GM21515 (cell line): ENCODE data around the gene NKD2.
"Not testable (repeated sequence)": the region's sequence is repeated elsewhere in the genome, so short reads cannot be mapped to it uniquely, and the experiment has no call there.

Experiments
- ATAC-seq: cut with Tn5 transposase; IDR thresholded peaks from one replicate; pipeline ENCODE4 v1.9.1; 2021; ENCODE audit not compliant: unreplicated experiment

The NKD2 gene

GRCh38 chr5:1067141-1068121 lies 58.8 kb downstream of the NKD2 start:
- no peak for ATAC-seq

GRCh38 chr5:1068204-1068894 lies 59.7 kb downstream of the NKD2 start:
- ATAC-seq = no peak

- ATAC-seq = no peak
These were observed 60.5 kb downstream of the NKD2 start for GRCh38 chr5:1068895-1069719.

- ATAC-seq = no peak
These were observed 61.1 kb downstream of the NKD2 start for GRCh38 chr5:1069720-1070088.

GRCh38 chr5:1073239-1074102 lies 64.9 kb downstream of the NKD2 start:
- no peak for ATAC-seq

GRCh38 chr5:1074226-1074625 lies 65.6 kb downstream of the NKD2 start:
- no peak for ATAC-seq

GRCh38 chr5:1074816-1075554 lies 66.4 kb downstream of the NKD2 start:
- no peak for ATAC-seq

- ATAC-seq = no peak
These were observed 66.9 kb downstream of the NKD2 start for GRCh38 chr5:1075555-1075881.

GRCh38 chr5:1075931-1076330 lies 67.3 kb downstream of the NKD2 start:
- no peak for ATAC-seq

- ATAC-seq = no peak
These were observed 67.8 kb downstream of the NKD2 start for GRCh38 chr5:1076406-1076805.

GRCh38 chr5:1077026-1077425 lies 68.4 kb downstream of the NKD2 start:
- ATAC-seq = no peak

GRCh38 chr5:1077491-1078020 lies 69.0 kb downstream of the NKD2 start:
- ATAC-seq = no peak

GRCh38 chr5:1078206-1078605 lies 69.6 kb downstream of the NKD2 start:
- no peak for ATAC-seq

- no peak for ATAC-seq
These were observed 70.2 kb downstream of the NKD2 start for GRCh38 chr5:1078851-1079250.

GRCh38 chr5:1079486-1079885 lies 70.9 kb downstream of the NKD2 start:
- no peak for ATAC-seq

- ATAC-seq = no peak
These were observed 71.4 kb downstream of the NKD2 start for GRCh38 chr5:1079961-1080360.

- no peak for ATAC-seq
These were observed 71.8 kb downstream of the NKD2 start for GRCh38 chr5:1080432-1080831.

GRCh38 chr5:1081519-1081918 lies 72.9 kb downstream of the NKD2 start:
- no peak for ATAC-seq

- not testable (repeated sequence) for ATAC-seq
These were observed 74.4 kb downstream of the NKD2 start for GRCh38 chr5:1083026-1083425.
